ENCODE data around the gene MIA. TPM values are rescaled to one million over a fixed set of nuclear protein-coding genes. Genes with fewer than 3 reads are reported as not detected.
A peak's percentile ranks its signal among the peaks of the same experiment; 100 is the strongest.

Gene MIA
- total RNA-seq, 1 experiment from 2014 or later: 49.3 TPM

DNA sequence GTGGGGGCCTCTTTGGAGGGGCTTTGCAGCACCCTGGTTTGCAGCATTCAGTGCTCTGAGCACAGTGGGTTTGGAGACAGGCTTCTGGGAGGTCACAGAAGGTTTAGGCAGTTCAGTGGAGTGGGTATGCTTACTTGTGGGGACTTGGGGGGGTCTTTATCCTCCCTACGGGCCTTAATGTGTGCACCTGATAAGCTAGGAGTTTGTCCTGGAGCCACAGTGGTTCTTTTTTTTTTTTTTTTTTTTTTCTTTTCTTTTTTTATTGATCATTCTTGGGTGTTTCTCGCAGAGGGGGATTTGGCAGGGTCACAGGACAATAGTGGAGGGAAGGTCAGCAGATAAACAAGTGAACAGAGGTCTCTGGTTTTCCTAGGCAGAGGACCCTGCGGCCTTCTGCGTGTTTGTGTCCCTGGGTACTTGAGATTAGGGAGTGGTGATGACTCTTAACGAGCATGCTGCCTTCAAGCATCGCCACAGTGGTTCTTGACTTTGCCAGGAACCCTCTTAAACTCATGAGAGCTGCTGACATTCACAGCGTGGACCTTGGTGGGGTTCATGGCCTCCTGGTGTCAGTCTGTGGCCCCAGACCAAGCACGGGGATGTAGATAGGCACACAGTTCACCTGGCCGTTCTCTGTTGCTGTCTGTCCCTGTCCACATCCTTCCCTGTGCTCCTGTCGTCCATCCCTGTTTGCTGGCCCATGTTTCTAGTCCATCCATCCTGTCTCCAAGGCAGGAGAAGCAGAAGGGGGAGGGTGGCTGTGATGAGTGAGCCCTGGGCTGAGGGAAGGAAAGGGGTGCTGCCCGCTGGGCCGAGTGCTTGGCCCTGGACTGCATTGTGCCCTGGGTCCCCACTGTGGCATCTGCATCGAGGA lies 26.3 kb downstream of the MIA start:
- H3K4me1 Mint-ChIP-seq (ENCODE audit: low read depth, unreplicated experiment): peaks cover 81% of the 10 kb centered on the region
- peak overlapping the region; percentile 11 for H3K27ac Mint-ChIP-seq (ENCODE audit: unreplicated experiment)
- no peak for DNase-seq
- no peaks in the 10 kb centered on the region for H3K9me3 Mint-ChIP-seq (ENCODE audit: low read depth, unreplicated experiment)
- TSS peak; percentile 72 for BruUV-seq (replicated peaks)
- no peak for TF ChIP-seq CTCF (IDR thresholded peaks at IDR 0.05; ENCODE audit: unreplicated experiment)
- peak overlapping the region; percentile 88 for H3K4me3 Mint-ChIP-seq (ENCODE audit: low read depth, unreplicated experiment)
- intact Hi-C loops (cut with micrococcal nuclease; ENCODE audit: unreplicated experiment): no loop called here
- no peaks in the 10 kb centered on the region for H3K27me3 Mint-ChIP-seq (ENCODE audit: unreplicated experiment)
- CTCF ChIA-PET: interaction anchor here (0.5 to 1.1 kb wide), 4 partner anchors 23 to 1396 kb away, joined by 3 to 7 read pairs (median 4); no protein-coding TSS in a partner anchor
- H3K36me3 Mint-ChIP-seq (ENCODE audit: insufficient read depth, unreplicated experiment): peaks cover 87% of the 10 kb centered on the region

DNA sequence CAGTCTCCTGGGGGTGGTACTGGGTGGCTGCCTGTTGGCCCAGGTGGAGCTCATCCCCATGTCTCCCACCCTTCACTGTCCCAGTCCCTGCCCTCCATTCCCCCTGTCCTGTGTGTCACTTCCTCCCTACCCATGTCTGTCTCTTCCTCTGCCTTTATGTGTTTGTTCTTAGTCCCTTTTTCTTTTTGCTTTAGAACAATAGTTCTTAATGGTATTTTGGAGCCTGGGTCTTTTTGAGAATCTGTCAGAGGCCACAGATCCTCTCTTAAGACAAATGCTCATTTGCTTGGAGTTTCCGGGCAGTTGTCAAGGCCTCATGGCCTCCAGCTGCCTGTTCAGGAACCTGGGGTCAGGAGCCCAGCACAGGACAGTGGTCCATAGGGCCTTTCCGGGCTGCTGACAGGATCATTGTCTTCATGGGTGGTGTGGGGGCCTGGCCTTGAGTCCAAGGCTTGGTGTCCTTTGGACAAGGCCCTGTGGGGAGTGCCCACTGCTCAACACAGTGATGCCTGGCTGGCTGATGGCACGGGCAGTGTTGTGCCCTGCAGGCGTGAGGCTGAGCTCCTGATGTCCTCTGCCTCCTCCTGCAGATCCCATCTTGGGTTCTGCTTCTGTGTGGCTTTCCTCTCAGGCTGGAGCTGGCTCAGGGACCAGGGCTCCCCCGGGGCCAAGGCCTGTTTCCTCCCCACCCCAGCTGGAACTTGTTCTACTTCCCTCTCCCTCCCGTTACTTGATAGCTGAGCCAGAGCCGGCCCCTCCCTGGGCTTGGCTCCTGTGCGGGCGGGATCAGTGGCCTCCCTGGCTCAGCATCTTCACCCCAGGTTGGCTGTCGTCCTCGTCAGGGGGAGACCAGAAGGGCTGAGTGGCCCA lies 27.2 kb downstream of the MIA start:
- H3K27me3 Mint-ChIP-seq (ENCODE audit: unreplicated experiment): no peaks in the 10 kb centered on the region
- peak overlapping the region; percentile 88 for H3K4me3 Mint-ChIP-seq (ENCODE audit: low read depth, unreplicated experiment)
- no peaks in the 10 kb centered on the region for H3K9me3 Mint-ChIP-seq (ENCODE audit: low read depth, unreplicated experiment)
- TF ChIP-seq CTCF (IDR thresholded peaks at IDR 0.05; ENCODE audit: unreplicated experiment): no peak
- peak overlapping the region; percentile 11 for H3K27ac Mint-ChIP-seq (ENCODE audit: unreplicated experiment)
- CTCF ChIA-PET: interaction anchor here (0.5 to 1.1 kb wide), 3 partner anchors 23 to 1395 kb away, joined by 3 to 7 read pairs (median 5); no protein-coding TSS in a partner anchor
- H3K4me1 Mint-ChIP-seq (ENCODE audit: low read depth, unreplicated experiment): peaks cover 87% of the 10 kb centered on the region
- intact Hi-C loops (cut with micrococcal nuclease; ENCODE audit: unreplicated experiment): no loop called here
- no TSS peak for BruUV-seq (replicated peaks)
- peaks cover 89% of the 10 kb centered on the region for H3K36me3 Mint-ChIP-seq (ENCODE audit: insufficient read depth, unreplicated experiment)
- DNase-seq: no peak

GRCh38 chr19:40803170-40803856 lies 28.0 kb downstream of the MIA start:
- no peaks in the 10 kb centered on the region for H3K27me3 Mint-ChIP-seq (ENCODE audit: unreplicated experiment)
- DNase-seq: no peak
- TF ChIP-seq CTCF (IDR thresholded peaks at IDR 0.05; ENCODE audit: unreplicated experiment): no peak
- no peak overlapping the region for H3K27ac Mint-ChIP-seq (ENCODE audit: unreplicated experiment)
- no TSS peak for BruUV-seq (replicated peaks)
- intact Hi-C loops (cut with micrococcal nuclease; ENCODE audit: unreplicated experiment): no loop called here
- peaks cover 85% of the 10 kb centered on the region for H3K4me1 Mint-ChIP-seq (ENCODE audit: low read depth, unreplicated experiment)
- H3K36me3 Mint-ChIP-seq (ENCODE audit: insufficient read depth, unreplicated experiment): peaks cover 89% of the 10 kb centered on the region
- H3K9me3 Mint-ChIP-seq (ENCODE audit: low read depth, unreplicated experiment): no peaks in the 10 kb centered on the region
- CTCF ChIA-PET: interaction anchor here (0.6 to 1.1 kb wide), 2 partner anchors 24 to 102 kb away, joined by 3 to 5 read pairs; no protein-coding TSS in a partner anchor
- H3K4me3 Mint-ChIP-seq (ENCODE audit: low read depth, unreplicated experiment): peak overlapping the region; percentile 88

All from Calu3 (cell line).